ENCODE results near the gene DPEP2. TPM values are rescaled to one million over a fixed set of nuclear protein-coding genes. Genes with fewer than 3 reads are reported as not detected.

Gene DPEP2
- total RNA-seq, 1 donor from 2014 or later, result not detected

DNA sequence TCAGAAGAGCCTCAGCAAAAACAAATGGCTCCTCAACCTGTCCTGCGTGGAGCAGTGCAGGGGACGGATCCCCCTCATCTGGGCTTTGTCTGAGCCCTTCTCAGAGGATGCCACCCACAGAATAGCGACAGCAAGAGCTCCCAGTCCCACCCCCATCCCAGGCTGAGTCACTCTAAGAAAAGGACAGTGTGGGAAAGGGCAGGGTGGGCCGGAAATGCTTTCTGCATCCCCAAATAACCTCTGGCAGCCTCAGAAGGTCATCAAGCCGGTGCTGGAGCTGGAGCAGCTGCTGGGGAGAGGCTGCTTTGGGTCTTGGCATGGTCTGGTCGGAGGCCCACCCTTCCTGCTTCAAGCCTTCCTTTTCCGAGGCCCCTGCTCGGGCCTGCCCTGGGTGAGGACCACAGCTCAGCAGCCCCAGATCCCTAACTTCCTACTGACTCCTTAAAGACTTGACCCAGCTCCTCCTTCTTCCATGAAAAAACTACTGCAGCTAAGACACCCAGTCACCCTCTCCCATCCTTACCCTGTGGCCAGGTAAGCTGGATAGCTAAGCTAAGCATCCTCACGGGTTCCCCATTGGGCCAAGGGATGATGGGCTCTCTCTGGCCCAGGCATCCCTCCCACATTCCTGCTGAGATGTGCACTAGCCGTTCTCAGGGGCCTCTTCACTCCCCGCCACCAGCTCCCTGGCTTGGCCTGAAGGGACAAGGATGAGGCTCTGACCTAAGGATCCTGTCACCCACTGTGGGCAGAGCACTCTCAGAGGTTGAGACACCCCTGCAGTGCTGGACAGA, 39.6 kb downstream of the DPEP2 start:
- Mint-ChIP-seq H3K9me3 (no peaks in the 10 kb centered on the region), H3K4me1 (peaks cover under 1% of the 10 kb centered on the region), H3K36me3 (no peaks in the 10 kb centered on the region), H3K27me3 (ENCODE audit: insufficient read depth, low read depth) (no peaks in the 10 kb centered on the region), H3K4me3 (no peak overlapping the region), H3K27ac (peak overlapping the region; percentile 34)
- Histone ChIP-seq H3K4me1 (no peaks in the 10 kb centered on the region), H3K79me2 (ENCODE audit: low read depth) (no peaks in the 10 kb centered on the region), H3K36me3 (no peaks in the 10 kb centered on the region), H4K20me1 (ENCODE audit: low read depth) (no peaks in the 10 kb centered on the region), H3K4me3 (no peak overlapping the region), H3K27ac (no peak overlapping the region), H3K9ac (no peak overlapping the region), H3F3A (ENCODE audit: low read depth) (no peaks in the 10 kb centered on the region), H3K27me3 (no peaks in the 10 kb centered on the region), H2AFZ (replicated peaks) (no peak overlapping the region), H3K9me3 (ENCODE audit: low read depth) (no peaks in the 10 kb centered on the region), H3K4me2 (no peak overlapping the region)
- DNase-seq (ENCODE audit: low spot score), result no peak
- TF ChIP-seq EZH2phosphoT487 (IDR thresholded peaks at IDR 0.05) (no peak), EZH2 (IDR thresholded peaks at IDR 0.05) (no peak)
- TF ChIP-seq, protein P1, sequence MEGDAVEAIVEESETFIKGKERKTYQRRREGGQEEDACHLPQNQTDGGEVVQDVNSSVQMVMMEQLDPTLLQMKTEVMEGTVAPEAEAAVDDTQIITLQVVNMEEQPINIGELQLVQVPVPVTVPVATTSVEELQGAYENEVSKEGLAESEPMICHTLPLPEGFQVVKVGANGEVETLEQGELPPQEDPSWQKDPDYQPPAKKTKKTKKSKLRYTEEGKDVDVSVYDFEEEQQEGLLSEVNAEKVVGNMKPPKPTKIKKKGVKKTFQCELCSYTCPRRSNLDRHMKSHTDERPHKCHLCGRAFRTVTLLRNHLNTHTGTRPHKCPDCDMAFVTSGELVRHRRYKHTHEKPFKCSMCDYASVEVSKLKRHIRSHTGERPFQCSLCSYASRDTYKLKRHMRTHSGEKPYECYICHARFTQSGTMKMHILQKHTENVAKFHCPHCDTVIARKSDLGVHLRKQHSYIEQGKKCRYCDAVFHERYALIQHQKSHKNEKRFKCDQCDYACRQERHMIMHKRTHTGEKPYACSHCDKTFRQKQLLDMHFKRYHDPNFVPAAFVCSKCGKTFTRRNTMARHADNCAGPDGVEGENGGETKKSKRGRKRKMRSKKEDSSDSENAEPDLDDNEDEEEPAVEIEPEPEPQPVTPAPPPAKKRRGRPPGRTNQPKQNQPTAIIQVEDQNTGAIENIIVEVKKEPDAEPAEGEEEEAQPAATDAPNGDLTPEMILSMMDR (IDR thresholded peaks at IDR 0.05), result no peak

DNA sequence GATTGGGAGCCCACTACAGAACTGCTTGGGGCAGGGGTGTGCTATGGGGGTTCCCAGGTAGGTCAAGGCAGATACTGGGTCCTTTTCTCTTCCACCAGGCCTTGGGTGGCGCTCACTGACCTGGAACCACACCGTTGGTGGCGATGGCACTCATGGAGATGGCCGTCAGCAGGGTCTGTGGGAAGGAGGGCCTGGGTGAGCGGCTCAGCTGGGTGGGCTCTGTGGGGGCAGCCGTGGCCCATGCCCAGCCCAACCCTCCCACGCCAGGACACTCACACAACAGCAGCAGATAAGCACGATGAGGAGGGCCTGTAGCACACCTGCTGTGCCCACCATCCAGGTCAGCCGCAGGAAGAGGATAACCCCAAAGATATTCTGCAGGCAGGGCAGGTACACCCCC, 41.7 kb downstream of the DPEP2 start:
- Histone ChIP-seq H3K9me3 (ENCODE audit: low read depth) (no peaks in the 10 kb centered on the region), H3K4me3 (no peak overlapping the region), H3K9ac (no peak overlapping the region), H2AFZ (replicated peaks) (no peak overlapping the region), H3K27me3 (no peaks in the 10 kb centered on the region), H3F3A (ENCODE audit: low read depth) (no peaks in the 10 kb centered on the region), H3K4me2 (no peak overlapping the region), H3K27ac (no peak overlapping the region), H3K79me2 (ENCODE audit: low read depth) (no peaks in the 10 kb centered on the region), H3K36me3 (no peaks in the 10 kb centered on the region), H4K20me1 (ENCODE audit: low read depth) (no peaks in the 10 kb centered on the region), H3K4me1 (no peaks in the 10 kb centered on the region)
- DNase-seq (ENCODE audit: low spot score), result no peak
- no peaks in the 10 kb centered on the region for H3K9me3 Mint-ChIP-seq
- H3K27me3 Mint-ChIP-seq (ENCODE audit: insufficient read depth, low read depth), result no peaks in the 10 kb centered on the region
- TF ChIP-seq, protein P1 (IDR thresholded peaks at IDR 0.05), result no peak
- TF ChIP-seq EZH2phosphoT487 (IDR thresholded peaks at IDR 0.05) (no peak), EZH2 (IDR thresholded peaks at IDR 0.05) (no peak)
- no peak overlapping the region for H3K4me3 Mint-ChIP-seq
- no peaks in the 10 kb centered on the region for H3K36me3 Mint-ChIP-seq
- H3K4me1 Mint-ChIP-seq, result no peaks in the 10 kb centered on the region
- H3K27ac Mint-ChIP-seq, result no peak overlapping the region

DNA sequence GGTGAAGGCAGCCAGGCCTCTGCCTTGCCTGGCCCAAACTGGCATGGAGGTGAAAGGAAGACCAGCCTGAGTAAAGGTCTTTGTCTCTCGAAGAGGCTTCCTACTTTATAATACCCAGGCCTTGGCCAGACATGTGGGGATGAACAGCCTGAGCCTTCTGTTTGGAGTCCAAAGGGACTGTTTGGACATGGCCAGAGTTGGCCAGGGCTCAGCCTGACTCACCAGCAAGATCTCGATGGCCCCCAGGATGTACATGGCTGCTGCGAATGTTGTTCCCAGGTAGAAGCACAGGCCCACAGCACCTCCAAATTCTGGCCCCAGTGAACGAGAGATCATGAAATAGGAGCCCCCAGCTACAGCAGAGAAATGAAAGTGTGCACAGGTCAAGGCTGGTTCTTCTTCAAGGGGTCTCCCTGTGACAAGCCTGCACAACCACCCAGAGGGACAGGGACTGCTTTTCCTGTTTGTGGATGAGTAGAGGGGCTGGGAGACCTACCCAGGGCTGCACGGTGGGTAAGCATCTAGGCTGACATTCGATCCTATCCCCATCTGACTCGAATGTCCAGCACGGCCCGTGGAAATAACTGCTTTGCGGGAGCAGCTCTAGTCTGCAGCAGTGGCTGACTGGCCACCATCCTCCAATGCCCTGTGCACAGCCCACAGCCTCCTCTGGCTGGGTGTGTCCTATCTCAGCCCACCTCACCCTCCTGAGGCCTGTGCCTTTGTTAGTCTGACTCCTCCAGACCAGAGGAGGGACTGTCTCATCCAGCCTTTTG, 44.7 kb downstream of the DPEP2 start:
- Histone ChIP-seq H3K4me3 (no peak overlapping the region), H3K27ac (no peak overlapping the region), H3K79me2 (ENCODE audit: low read depth) (no peaks in the 10 kb centered on the region), H4K20me1 (ENCODE audit: low read depth) (no peaks in the 10 kb centered on the region), H3K4me1 (no peaks in the 10 kb centered on the region), H2AFZ (replicated peaks) (no peak overlapping the region), H3K4me2 (no peak overlapping the region), H3K36me3 (no peaks in the 10 kb centered on the region), H3K27me3 (no peaks in the 10 kb centered on the region), H3K9ac (no peak overlapping the region), H3K9me3 (ENCODE audit: low read depth) (no peaks in the 10 kb centered on the region), H3F3A (ENCODE audit: low read depth) (no peaks in the 10 kb centered on the region)
- no peaks in the 10 kb centered on the region for H3K9me3 Mint-ChIP-seq
- peak overlapping the region; percentile 25 for H3K27ac Mint-ChIP-seq
- H3K4me1 Mint-ChIP-seq, result no peaks in the 10 kb centered on the region
- H3K4me3 Mint-ChIP-seq, result no peak overlapping the region
- TF ChIP-seq, protein P1 (IDR thresholded peaks at IDR 0.05), result no peak
- TF ChIP-seq EZH2phosphoT487 (IDR thresholded peaks at IDR 0.05), result no peak
- no peak for TF ChIP-seq EZH2 (IDR thresholded peaks at IDR 0.05)
- H3K36me3 Mint-ChIP-seq, result no peaks in the 10 kb centered on the region
- DNase-seq (ENCODE audit: low spot score), result no peak
- peaks cover 3% of the 10 kb centered on the region for H3K27me3 Mint-ChIP-seq (ENCODE audit: insufficient read depth, low read depth)

All from neural progenitor cell (in vitro differentiated cells).